SW 1271 (cell line): ENCODE measurements around the gene IER2.

ENCODE experiments used
- DNase-seq, 2 experiments: peaks; one replicate each; lab custom pipeline; 2025; lab: John Stamatoyannopoulos, UW

IER2 gene

GRCh38 chr19:13150187-13150930 lies at the start of gene IER2, which contains the start of gene STX10:
Gene IER2, plus strand, starts transcription at chr19:13150411. Its CDS starts 2,776 bp downstream, at chr19:13153187.
Gene STX10, minus strand, starts transcription at chr19:13150375. Its CDS starts 202 bp downstream, at chr19:13150173.
- peak; percentile 84 to 93 for DNase-seq

- no peak for DNase-seq
These were observed 49.2 kb upstream of the IER2 start for GRCh38 chr19:13100841-13101589.

GRCh38 chr19:13101590-13102415 lies 48.4 kb upstream of the IER2 start:
- DNase-seq: no peak

GRCh38 chr19:13102416-13102665 lies 47.9 kb upstream of the IER2 start:
- DNase-seq: no peak

- no peak for DNase-seq
These were observed 47.3 kb upstream of the IER2 start, which contains the start of gene LYL1 for GRCh38 chr19:13102666-13103580. Gene LYL1, minus strand, starts transcription at chr19:13102858. Its CDS starts 1,687 bp downstream, at chr19:13101171.

GRCh38 chr19:13103581-13104359 lies 46.4 kb upstream of the IER2 start:
- no peak for DNase-seq

GRCh38 chr19:13104360-13104847 lies 45.8 kb upstream of the IER2 start:
- no peak for DNase-seq

GRCh38 chr19:13104848-13105711 lies 45.1 kb upstream of the IER2 start:
- no peak for DNase-seq

GRCh38 chr19:13109361-13110098 lies 40.7 kb upstream of the IER2 start:
- DNase-seq: no peak

- DNase-seq: no peak
These were observed 40.1 kb upstream of the IER2 start for GRCh38 chr19:13110099-13110610.

- DNase-seq: no peak
These were observed 37.7 kb upstream of the IER2 start for GRCh38 chr19:13112555-13112954.

GRCh38 chr19:13115936-13116281 lies 34.3 kb upstream of the IER2 start:
- DNase-seq: no peak

GRCh38 chr19:13116282-13117175 lies 33.7 kb upstream of the IER2 start, which contains the start of gene TRMT1:
Gene TRMT1, minus strand, starts transcription at chr19:13116740. Its CDS starts 341 bp downstream, at chr19:13116399.
- peak; percentile 74 to 92 for DNase-seq

GRCh38 chr19:13117176-13117771 lies 32.9 kb upstream of the IER2 start:
- DNase-seq: no peak

GRCh38 chr19:13117772-13118423 lies 32.3 kb upstream of the IER2 start, which contains the start of gene NACC1:
Gene NACC1, plus strand, starts transcription at chr19:13118264. Its CDS starts 16,944 bp downstream, at chr19:13135208.
- DNase-seq: peak; percentile 51 to 81
